Muscle layer of duodenum (tissue), 2 donors: ENCODE data around the gene SLC27A6.
"Not testable (repeated sequence)": the region's sequence is repeated elsewhere in the genome, so short reads cannot be mapped to it uniquely, and the experiment has no call there.

Experiments
- H3K27ac ChIP-seq: one replicate; pipeline ENCODE4 v1.7.0; 2013; ENCODE audit warnings: mild to moderate bottlenecking, low read length
- H3K27me3 ChIP-seq: one replicate; pipeline ENCODE4 v1.7.0; 2013; ENCODE audit warnings: low read depth, mild to moderate bottlenecking, control low read depth, low read length
- H3K36me3 ChIP-seq, 2 donors: one replicate each; pipeline ENCODE4 v1.7.0; 2013; ENCODE audit warnings: low read length in 2 of 2, control low read depth in 1 of 2, mild to moderate bottlenecking in 1 of 2; ENCODE audit not compliant: insufficient read depth in 2 of 2, control insufficient read depth in 1 of 2
- H3K4me1 ChIP-seq, 2 donors: one replicate each; pipeline ENCODE4 v1.7.0; 2013; ENCODE audit warnings: low read length in 2 of 2, mild to moderate bottlenecking in 2 of 2, control low read depth in 1 of 2, moderate library complexity in 1 of 2; ENCODE audit not compliant: insufficient read depth in 2 of 2, control insufficient read depth in 1 of 2
- H3K4me3 ChIP-seq, 2 donors: one replicate each; pipeline ENCODE4 v1.7.0; 2013; ENCODE audit warnings: low read length in 2 of 2, low read depth in 1 of 2, mild to moderate bottlenecking in 1 of 2
- H3K9me3 ChIP-seq, 2 donors: one replicate each; pipeline ENCODE4 v1.7.0; 2013; ENCODE audit warnings: low read length in 2 of 2, control low read depth in 1 of 2, mild to moderate bottlenecking in 1 of 2; ENCODE audit not compliant: control insufficient read depth in 1 of 2
- donor health status: healthy.

The SLC27A6 gene, protein sequence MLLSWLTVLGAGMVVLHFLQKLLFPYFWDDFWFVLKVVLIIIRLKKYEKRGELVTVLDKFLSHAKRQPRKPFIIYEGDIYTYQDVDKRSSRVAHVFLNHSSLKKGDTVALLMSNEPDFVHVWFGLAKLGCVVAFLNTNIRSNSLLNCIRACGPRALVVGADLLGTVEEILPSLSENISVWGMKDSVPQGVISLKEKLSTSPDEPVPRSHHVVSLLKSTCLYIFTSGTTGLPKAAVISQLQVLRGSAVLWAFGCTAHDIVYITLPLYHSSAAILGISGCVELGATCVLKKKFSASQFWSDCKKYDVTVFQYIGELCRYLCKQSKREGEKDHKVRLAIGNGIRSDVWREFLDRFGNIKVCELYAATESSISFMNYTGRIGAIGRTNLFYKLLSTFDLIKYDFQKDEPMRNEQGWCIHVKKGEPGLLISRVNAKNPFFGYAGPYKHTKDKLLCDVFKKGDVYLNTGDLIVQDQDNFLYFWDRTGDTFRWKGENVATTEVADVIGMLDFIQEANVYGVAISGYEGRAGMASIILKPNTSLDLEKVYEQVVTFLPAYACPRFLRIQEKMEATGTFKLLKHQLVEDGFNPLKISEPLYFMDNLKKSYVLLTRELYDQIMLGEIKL

DNA sequence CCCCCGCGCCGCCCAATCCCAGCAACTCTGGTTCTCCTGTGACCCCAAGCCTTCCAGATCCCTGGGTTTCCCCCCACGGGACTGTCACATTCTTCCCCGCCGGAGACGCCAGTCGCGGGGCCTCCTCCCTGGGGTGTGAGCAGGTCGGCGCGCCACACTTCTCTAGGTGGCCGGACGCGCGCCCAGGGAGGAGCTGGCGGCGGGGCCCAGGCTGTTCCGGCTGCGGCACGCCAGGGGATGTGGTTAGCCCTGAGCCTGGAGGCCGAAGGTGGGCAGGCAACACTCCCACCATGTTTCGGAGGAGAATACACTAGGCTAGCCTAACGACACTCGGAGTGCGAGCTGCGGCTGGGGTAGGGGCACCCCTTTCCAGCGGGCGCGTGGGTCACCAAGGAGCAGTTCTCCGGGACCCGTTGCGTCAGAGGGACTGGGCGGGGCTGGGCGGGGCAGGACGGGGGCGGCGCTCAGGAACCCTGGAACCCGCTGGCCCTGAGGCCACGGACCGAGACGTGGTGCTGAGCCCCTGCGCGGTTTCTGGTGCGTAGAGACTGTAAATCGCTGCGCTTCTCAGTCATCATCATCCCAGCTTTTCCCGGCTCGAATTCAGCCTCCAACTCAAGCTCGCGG lies at the start of gene SLC27A6:
Gene SLC27A6 (plus strand): TSS at position 478 of the 627 bp plus-strand sequence. CDS start 650 bp downstream, outside the sequence.
- H3K9me3 ChIP-seq, result peaks cover 0 to 2% of the 10 kb centered on the region in 2 donors
- H3K27me3 ChIP-seq, result no peaks in the 10 kb centered on the region
- H3K4me1 ChIP-seq, result peaks cover 0 to 5% of the 10 kb centered on the region in 2 donors
- H3K4me3 ChIP-seq, result peak within 1 kb of the TSS; percentile 11 to 21
- no peak within 1 kb of the TSS for H3K27ac ChIP-seq
- H3K36me3 ChIP-seq, result no peaks in the 10 kb centered on the region

DNA sequence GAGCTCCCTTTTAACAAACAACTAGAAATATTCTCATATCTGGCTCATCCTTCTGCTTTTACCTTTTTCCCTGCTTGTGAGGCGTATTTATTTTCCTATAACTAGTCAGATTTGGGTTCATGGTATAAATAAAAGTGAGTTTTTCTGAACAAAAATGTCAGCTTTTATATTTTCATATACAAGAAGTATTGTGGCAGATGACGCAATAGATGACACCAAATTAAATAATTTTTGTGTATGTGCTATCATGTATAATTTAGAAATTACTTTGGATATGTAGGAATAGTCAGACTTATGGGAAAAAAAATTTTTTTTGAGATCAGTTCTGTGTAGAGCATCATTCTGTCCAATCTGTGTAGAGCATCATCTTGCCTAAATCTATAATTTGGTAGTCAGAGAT lies 45.7 kb upstream of the SLC27A6 start:
- no peaks in the 10 kb centered on the region for H3K36me3 ChIP-seq
- no peaks in the 10 kb centered on the region for H3K9me3 ChIP-seq
- H3K4me1 ChIP-seq, result no peaks in the 10 kb centered on the region
- H3K27ac ChIP-seq, result no peak overlapping the region
- H3K4me3 ChIP-seq, result no peak overlapping the region
- H3K27me3 ChIP-seq, result no peaks in the 10 kb centered on the region

DNA sequence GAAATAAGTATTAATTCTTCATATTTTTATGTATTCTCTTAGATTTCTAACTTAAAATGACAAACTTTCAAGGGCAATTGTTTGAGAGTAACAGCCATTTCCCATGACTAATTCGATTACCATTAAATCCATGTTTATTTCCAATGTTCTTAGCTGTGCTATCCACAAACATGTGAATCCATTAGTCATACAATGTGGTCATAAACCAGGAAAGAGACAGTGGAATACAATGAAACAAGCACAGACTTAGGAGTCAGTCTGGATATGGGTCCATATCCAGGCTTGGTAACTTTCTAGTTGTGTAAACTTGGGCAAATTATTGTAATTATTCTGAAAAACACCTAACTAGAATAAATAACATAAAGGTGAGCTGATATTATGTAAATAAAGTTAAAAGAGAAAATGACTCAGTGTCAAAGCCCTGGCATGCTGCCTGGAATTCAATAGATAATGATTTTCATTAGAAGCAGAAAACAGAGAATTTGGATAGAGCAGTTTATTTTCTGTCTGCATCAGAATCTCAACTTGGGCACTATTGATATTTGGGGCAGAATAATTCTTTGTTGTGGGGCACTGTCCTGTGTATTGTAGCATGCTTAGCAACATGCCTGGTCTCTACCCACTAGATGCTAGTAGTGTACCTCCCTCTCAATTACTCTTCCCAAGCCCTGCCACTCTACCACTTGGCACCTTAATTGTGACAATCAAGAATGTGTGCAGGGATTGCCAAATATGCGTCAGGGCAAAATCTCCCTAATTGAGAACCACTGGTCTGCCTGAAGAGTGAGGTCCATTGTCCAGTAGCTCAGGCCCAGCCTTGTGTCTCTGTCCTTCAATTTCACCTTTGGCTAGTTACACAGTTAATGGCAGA lies 44.7 kb upstream of the SLC27A6 start:
- Histone ChIP-seq H3K4me3 (no peak overlapping the region), H3K27me3 (no peaks in the 10 kb centered on the region), H3K27ac (no peak overlapping the region), H3K4me1 (no peaks in the 10 kb centered on the region), H3K9me3 (no peaks in the 10 kb centered on the region), H3K36me3 (no peaks in the 10 kb centered on the region)

DNA sequence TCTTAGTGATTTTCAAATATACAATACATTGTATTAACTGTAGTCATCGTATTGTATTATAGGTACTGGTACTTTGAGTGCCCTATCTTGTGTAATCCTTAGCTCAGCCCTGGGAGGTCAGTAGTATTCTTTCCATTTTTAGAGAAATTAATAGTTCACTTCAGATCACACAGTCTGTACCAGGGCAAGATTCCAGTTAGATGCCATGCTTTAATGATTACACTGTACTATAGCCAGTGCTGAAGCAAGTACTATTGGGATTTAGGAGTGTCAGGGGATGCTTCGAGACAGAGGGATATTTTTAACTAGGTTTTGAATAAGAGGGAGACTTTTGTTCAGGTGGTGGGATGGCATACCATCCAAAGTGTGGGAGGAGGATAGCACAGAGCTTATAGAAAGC lies 41.0 kb upstream of the SLC27A6 start:
- no peak overlapping the region for H3K4me3 ChIP-seq
- no peak overlapping the region for H3K27ac ChIP-seq
- H3K36me3 ChIP-seq, result no peaks in the 10 kb centered on the region
- no peaks in the 10 kb centered on the region for H3K9me3 ChIP-seq
- H3K27me3 ChIP-seq, result no peaks in the 10 kb centered on the region
- H3K4me1 ChIP-seq, result no peaks in the 10 kb centered on the region

DNA sequence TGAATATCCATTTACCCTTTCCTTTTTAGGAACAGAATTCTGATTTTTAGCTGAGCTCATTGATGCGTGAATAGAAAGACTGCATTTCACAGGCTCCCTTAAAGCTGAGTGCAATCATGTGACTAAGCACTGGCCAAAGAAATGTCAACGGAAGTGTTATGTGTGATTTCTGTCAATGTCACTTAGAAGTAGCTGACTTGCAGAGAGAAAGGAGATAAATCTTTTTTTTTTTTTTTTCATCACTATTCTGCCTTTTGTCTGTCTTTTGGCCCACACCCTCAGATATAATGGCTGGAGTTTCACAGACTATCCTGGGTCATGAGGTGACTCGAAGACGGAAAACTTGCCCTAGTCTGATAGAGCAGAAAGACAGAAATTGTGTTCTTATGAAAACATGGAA lies 39.3 kb upstream of the SLC27A6 start:
- H3K27ac ChIP-seq, result no peak overlapping the region

DNA sequence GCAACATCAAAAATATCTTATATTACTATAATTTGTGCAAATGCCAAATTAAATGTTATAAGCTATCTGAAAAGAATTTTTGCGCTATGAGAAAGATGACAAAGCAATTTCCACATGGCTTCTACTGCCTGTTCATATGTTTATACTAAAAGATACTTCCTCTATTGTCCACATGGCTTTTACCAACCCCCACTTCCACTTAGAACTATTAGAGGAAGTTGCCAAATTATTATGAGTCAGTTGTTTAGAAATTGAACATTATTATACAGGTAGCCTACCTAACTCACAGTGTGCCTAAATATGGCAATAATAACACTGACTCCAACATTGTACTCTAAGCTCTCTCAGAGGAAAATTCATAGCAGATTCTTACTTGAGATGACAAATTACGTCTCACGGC lies 37.6 kb upstream of the SLC27A6 start:
- no peaks in the 10 kb centered on the region for H3K4me1 ChIP-seq
- H3K27me3 ChIP-seq, result no peaks in the 10 kb centered on the region
- H3K27ac ChIP-seq, result no peak overlapping the region
- no peaks in the 10 kb centered on the region for H3K9me3 ChIP-seq
- no peak overlapping the region for H3K4me3 ChIP-seq
- H3K36me3 ChIP-seq, result no peaks in the 10 kb centered on the region

More for the DNA sequence above, 39.3 kb upstream of the SLC27A6 start:
- Histone ChIP-seq H3K36me3 (no peaks in the 10 kb centered on the region), H3K27me3 (no peaks in the 10 kb centered on the region), H3K4me1 (no peaks in the 10 kb centered on the region), H3K4me3 (no peak overlapping the region), H3K9me3 (no peaks in the 10 kb centered on the region)

DNA sequence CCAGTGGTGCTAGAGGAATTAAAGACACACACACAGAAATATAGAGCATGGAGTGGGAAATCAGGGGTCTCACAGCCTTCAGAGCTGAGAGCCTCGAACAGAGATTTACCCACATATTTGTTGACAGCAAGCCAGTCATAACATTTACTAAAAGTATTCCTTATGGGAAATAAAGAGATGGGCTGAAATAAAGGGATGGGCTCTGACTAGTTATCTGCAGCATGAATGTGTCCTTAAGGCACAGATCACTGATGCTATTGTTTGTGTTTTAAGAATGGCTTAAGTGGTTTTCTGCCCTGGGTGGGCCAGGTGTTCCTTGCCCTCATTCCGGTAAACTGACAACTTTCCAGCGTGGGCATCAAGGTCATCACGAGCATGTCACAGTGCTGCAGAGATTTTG lies 33.1 kb upstream of the SLC27A6 start:
- not testable (repeated sequence) for H3K27me3 ChIP-seq, H3K4me1 ChIP-seq, H3K9me3 ChIP-seq, H3K27ac ChIP-seq, H3K4me3 ChIP-seq, H3K36me3 ChIP-seq

DNA sequence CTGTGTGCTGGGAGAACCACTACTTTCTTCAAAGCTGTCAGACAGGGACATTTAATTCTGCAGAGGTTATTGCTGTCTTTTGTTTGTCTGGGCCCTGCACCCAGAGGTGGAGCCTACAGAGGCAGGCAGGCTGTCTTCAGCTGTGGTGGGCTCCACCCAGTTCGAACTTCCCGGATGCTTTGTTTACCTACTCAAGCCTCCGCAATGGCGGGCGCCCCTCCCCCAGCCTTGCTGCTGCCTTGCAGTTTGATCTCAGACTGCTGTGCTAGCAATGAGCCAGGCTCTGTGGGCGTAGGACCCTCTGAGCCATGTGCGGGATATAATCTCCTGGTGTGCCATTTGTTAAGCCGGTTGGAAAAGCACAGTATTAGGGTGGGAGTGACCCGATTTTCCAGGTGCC lies 22.2 kb upstream of the SLC27A6 start:
- not testable (repeated sequence) for H3K9me3 ChIP-seq, H3K4me3 ChIP-seq, H3K36me3 ChIP-seq, H3K27me3 ChIP-seq, H3K27ac ChIP-seq, H3K4me1 ChIP-seq

DNA sequence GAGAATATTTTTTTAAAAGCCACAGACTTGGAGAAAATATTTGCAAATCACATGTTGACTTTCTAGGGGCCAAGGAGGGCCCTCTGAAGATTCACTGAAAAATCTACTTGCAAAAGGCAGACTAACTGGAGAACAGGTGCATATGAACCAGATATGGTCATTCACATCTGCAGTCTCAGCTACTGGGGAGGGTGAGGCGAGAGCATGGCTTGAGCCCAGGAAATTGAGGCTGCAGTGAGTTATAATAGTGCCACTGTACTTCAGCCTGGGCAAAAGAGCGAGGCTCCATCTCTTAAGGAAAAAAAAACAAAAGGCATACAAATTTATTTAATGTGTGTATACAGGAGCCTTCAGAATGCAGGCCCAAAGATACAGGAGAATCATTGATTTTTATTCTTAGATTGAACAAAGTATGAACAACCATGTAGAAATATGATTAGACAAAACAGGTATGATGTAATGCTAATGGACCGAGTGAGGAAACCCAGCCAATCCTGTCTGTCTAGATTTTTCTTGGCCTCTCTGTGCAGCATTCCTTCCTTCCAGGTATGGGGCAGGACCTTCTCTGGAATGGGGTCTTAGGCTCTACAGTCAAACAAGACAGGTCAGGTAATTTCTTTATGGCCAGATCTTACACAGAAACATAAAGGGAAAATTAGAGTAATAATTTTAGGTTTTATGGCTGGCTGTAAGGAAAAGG lies 15.3 kb upstream of the SLC27A6 start:
- Histone ChIP-seq H3K36me3 (no peaks in the 10 kb centered on the region), H3K9me3 (no peaks in the 10 kb centered on the region), H3K27ac (no peak overlapping the region), H3K4me1 (no peaks in the 10 kb centered on the region), H3K4me3 (no peak overlapping the region), H3K27me3 (no peaks in the 10 kb centered on the region)

DNA sequence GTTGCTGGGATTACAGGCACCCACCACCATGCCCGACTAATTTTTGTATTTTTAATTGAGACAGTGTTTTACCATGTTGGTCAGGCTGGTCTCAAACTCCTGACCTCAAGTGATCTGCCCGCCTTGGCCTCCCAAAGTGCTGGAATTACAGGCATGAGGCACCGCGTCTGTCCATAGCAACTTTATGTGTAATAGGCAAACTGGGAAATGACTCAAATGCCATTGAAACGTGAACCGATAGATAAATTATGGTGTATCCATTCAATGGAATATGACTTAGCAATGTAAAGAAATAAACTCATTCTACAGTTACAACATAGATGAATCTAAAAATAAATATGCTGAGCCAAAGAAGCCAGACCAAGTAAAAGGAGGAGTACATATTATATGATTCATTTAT lies 14.0 kb upstream of the SLC27A6 start:
- not testable (repeated sequence) for H3K27me3 ChIP-seq, H3K9me3 ChIP-seq, H3K36me3 ChIP-seq, H3K4me1 ChIP-seq, H3K27ac ChIP-seq, H3K4me3 ChIP-seq
